Left ventricle myocardium inferior (tissue), 1 donor: ENCODE measurements around the gene THAP12. TPM values are rescaled to one million over a fixed set of nuclear protein-coding genes. Genes with fewer than 3 reads are reported as not detected.

Experiments used
- DNase-seq: peaks from one replicate; pipeline ENCODE4 v3.0.0-alpha.2; 2020
- H3K27ac ChIP-seq: fragments of 200-600 bp; replicated peaks from 2 replicates; pipeline ENCODE4 v1.8.0; 2021
- H3K27me3 ChIP-seq: fragments of 200-600 bp; 2 replicates; pipeline ENCODE4 v1.8.0; 2021; ENCODE audit warnings: low read depth
- H3K36me3 ChIP-seq: fragments of 200-600 bp; 2 replicates; pipeline ENCODE4 v1.8.0; 2021
- H3K4me1 ChIP-seq: fragments of 200-600 bp; 2 replicates; pipeline ENCODE4 v1.8.0; 2021
- H3K4me3 ChIP-seq: fragments of 200-600 bp; 2 replicates; pipeline ENCODE4 v1.8.0; 2021; ENCODE audit warnings: mild to moderate bottlenecking, moderate library complexity
- H3K9me3 ChIP-seq: fragments of 200-600 bp; replicated peaks from 2 replicates; pipeline ENCODE4 v1.8.0; 2021
- intact Hi-C: fragments of 100-400 bp; cut with micrococcal nuclease; formaldehyde crosslinking; loops from one replicate; pipeline ENCODE4 v1.11.0; 2022
- total RNA-seq: library from RNA; stranded (reverse); fragmentation: NEBNext Ultra II Directional; extraction: Animal tissue kit (Norgen Biotek cat#: 25700); gene quantifications from one replicate; pipeline ENCODE4 v1.2.1, GENCODE V29; 2021
- TF ChIP-seq, protein P1 (sequence below): fragments of 200-600 bp; IDR thresholded peaks from 2 replicates; pipeline ENCODE4 v1.8.0; 2021; ENCODE audit warnings: antibody characterized with exemption, mild to moderate bottlenecking, borderline replicate concordance
- donor health status: DM: no; HTN: yes; CAD: no; lungs with severe emphysema.

Gene THAP12
- total RNA-seq, 1 donor from 2014 or later: 20.5 TPM

DNA sequence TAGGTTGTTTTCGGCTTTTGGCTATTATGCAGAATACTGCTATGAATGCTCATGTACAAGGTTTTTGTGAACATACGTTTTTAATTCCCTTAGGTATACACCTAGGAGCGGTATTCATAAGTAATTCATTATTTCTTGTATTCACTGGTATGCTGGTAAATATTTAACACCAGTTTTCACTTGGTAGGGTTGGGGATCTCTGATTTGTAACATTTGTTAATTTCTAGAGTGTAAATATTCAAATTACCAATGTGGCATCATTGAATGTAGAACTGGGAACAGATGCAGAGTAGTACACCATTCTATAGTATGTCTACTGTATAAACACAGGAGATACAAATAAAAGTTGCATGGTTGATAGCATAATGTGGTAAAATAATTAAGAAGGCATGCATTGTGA lies 16.5 kb upstream of the THAP12 start:
- peaks cover 7% of the 10 kb centered on the region for H3K4me1 ChIP-seq
- H3K4me3 ChIP-seq: no peak overlapping the region
- H3K27ac ChIP-seq: no peak overlapping the region
- H3K36me3 ChIP-seq: no peaks in the 10 kb centered on the region
- no peaks in the 10 kb centered on the region for H3K9me3 ChIP-seq
- H3K27me3 ChIP-seq: no peaks in the 10 kb centered on the region
- no peak for DNase-seq
- intact Hi-C loops: no loop called here
- TF ChIP-seq, protein P1, sequence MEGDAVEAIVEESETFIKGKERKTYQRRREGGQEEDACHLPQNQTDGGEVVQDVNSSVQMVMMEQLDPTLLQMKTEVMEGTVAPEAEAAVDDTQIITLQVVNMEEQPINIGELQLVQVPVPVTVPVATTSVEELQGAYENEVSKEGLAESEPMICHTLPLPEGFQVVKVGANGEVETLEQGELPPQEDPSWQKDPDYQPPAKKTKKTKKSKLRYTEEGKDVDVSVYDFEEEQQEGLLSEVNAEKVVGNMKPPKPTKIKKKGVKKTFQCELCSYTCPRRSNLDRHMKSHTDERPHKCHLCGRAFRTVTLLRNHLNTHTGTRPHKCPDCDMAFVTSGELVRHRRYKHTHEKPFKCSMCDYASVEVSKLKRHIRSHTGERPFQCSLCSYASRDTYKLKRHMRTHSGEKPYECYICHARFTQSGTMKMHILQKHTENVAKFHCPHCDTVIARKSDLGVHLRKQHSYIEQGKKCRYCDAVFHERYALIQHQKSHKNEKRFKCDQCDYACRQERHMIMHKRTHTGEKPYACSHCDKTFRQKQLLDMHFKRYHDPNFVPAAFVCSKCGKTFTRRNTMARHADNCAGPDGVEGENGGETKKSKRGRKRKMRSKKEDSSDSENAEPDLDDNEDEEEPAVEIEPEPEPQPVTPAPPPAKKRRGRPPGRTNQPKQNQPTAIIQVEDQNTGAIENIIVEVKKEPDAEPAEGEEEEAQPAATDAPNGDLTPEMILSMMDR: no peak

DNA sequence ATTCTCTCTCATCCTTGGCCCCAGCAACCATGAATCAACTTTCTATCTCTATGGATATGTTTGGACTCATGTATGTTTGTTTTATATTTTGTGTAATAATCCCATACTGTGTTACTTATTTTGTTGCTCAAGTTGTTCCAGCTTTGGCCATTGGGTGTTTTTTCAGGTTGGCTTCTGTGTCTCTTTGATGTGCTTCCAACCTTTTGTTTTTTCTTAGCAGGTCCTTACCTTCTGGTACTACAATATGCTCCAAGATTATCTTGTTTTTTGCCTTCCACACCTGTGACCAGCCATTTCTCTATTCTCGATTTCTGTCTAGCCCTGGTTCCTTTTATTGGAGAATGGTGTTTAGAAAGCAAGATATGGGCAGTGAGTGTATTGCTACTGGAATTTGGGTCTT lies 14.4 kb upstream of the THAP12 start:
- Histone ChIP-seq H3K36me3 (no peaks in the 10 kb centered on the region), H3K9me3 (no peaks in the 10 kb centered on the region), H3K4me3 (no peak overlapping the region), H3K4me1 (no peaks in the 10 kb centered on the region), H3K27ac (no peak overlapping the region), H3K27me3 (no peaks in the 10 kb centered on the region)
- no peak for DNase-seq
- intact Hi-C loops: no loop called here
- TF ChIP-seq, protein P1: no peak

DNA sequence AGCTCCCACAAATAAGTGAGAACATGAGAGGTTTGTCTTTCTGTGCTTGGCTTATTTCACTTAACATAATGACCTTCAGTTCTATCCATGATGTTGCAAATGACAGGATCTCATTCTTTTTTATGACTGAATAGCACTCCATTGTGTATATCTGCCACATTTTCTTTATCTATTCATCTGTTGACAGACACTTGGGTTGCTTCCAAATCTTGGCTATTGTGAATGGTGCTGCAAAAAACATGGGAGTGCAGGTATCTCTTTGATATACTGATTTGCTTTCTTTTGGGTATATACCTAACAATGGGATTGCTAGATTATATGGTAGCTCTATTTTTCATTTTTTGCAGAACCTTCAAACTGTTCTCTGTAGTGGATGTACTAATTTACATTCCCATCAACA lies 13.5 kb upstream of the THAP12 start:
- H3K4me3 ChIP-seq: no peak overlapping the region
- intact Hi-C loops: no loop called here
- TF ChIP-seq, protein P1: no peak
- no peaks in the 10 kb centered on the region for H3K9me3 ChIP-seq
- H3K27ac ChIP-seq: no peak overlapping the region
- DNase-seq: no peak
- H3K4me1 ChIP-seq: no peaks in the 10 kb centered on the region
- H3K27me3 ChIP-seq: no peaks in the 10 kb centered on the region
- no peaks in the 10 kb centered on the region for H3K36me3 ChIP-seq

DNA sequence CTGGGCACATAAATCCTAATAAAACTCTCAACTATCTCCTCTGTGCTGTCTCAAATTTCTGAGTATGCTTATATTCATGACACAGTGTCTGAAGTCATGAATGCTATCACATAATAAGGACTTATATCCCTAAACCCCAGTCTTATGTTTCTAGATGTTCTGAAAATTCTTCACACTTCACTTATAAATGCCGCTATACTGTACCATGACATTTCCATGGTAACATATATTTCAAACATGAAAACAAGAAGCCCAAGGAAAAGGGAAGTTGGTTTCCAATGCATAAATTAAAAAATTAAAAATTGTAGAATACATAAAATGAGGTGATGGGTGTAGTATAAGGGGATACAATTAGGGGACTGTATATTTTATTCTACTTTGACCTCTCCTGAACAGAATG lies 11.9 kb upstream of the THAP12 start:
- no peak for DNase-seq
- H3K9me3 ChIP-seq: no peaks in the 10 kb centered on the region
- H3K27me3 ChIP-seq: no peaks in the 10 kb centered on the region
- no peak overlapping the region for H3K27ac ChIP-seq
- TF ChIP-seq, protein P1: no peak
- H3K36me3 ChIP-seq: no peaks in the 10 kb centered on the region
- H3K4me3 ChIP-seq: no peak overlapping the region
- H3K4me1 ChIP-seq: no peaks in the 10 kb centered on the region
- intact Hi-C loops: no loop called here

DNA sequence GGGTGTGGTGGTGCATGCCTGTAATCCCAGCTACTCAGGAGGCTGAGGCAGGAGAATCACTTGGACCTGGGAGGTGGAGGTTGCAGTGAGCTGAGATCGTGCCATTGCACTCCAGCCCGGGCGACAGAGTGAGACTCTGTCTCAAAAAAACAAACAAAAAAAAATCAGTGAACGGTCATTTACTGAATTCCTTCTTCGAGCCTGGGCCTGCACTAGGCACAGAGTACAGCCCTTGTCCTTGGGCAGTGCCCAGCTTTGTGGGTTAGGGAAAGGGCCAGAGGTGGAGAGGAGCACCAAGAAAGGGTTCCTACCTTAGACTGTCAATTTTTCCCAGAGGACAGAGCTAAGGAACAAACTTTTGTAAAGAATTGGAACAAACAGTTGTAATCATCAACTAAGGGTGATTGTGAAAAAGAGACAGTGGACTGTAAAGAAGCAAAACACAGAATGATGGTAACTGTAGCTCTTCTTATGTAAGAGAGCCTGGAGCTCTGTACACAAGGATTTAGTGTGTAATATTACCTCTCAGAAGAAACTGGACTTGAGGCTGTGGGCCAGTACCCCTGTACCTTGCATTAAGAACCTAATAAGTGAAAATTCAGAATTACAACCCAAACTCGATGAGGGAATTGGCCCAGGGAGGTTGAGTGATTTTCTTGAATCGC lies 11.0 kb upstream of the THAP12 start:
- intact Hi-C loops: no loop called here
- no peaks in the 10 kb centered on the region for H3K27me3 ChIP-seq

More for the DNA sequence above, 11.0 kb upstream of the THAP12 start:
- no peak overlapping the region for H3K27ac ChIP-seq
- no peak for DNase-seq
- H3K4me3 ChIP-seq: no peak overlapping the region
- no peaks in the 10 kb centered on the region for H3K4me1 ChIP-seq
- no peaks in the 10 kb centered on the region for H3K9me3 ChIP-seq
- TF ChIP-seq, protein P1: no peak
- no peaks in the 10 kb centered on the region for H3K36me3 ChIP-seq
